ENCODE measurements around the gene SCAF11.

The SCAF11 gene

DNA sequence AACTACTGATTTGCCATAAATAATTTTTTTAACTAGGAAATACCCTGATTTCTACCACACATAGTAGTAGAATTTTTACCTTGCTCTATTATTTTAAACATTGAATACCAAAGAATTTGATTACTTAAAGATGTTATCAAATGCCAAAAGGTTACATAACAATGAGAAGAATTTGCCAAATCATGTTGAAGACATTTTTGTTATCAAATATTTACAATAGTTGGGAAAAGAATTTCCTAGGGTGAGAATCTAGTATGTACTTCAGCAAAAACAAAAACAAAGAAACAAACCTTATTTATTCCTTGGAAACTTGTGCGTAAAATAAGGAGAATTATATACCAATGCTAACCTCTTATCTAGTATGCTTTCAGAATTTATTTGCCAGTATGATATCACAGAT, 107.2 kb downstream of the SCAF11 start:
- Mint-ChIP-seq H3K27me3 (no peaks in the 10 kb centered on the region), H3K27ac (no peak overlapping the region), H3K4me3 (no peak overlapping the region), H3K4me1 (ENCODE audit: low read depth in 2 of 2) (peaks cover 22 to 41% of the 10 kb centered on the region in 2 donors), H3K9me3 (no peaks in the 10 kb centered on the region), H3K36me3 (ENCODE audit: insufficient read depth) (peaks cover 12% of the 10 kb centered on the region)
- ATAC-seq (replicated peaks) = no peak
- no peak for DNase-seq

GRCh38 chr12:45880533-45880932, 109.8 kb downstream of the SCAF11 start:
- DNase-seq (no peak), ATAC-seq (replicated peaks) (no peak)
- Mint-ChIP-seq H3K36me3 (ENCODE audit: insufficient read depth) (peaks cover 13% of the 10 kb centered on the region), H3K27ac (peak overlapping the region; percentile 91 to 97), H3K27me3 (no peaks in the 10 kb centered on the region), H3K9me3 (no peaks in the 10 kb centered on the region), H3K4me1 (ENCODE audit: low read depth in 2 of 2) (peaks cover 36 to 54% of the 10 kb centered on the region in 2 donors), H3K4me3 (peak overlapping the region in 1 of 2 donors; percentile 65)

- Mint-ChIP-seq H3K36me3 (ENCODE audit: insufficient read depth) (peaks cover 15% of the 10 kb centered on the region), H3K4me1 (ENCODE audit: low read depth in 2 of 2) (peaks cover 39 to 54% of the 10 kb centered on the region in 2 donors), H3K4me3 (peak overlapping the region; percentile 40 to 65), H3K27me3 (no peaks in the 10 kb centered on the region), H3K9me3 (no peaks in the 10 kb centered on the region), H3K27ac (peak overlapping the region; percentile 91 to 97)
- ATAC-seq (replicated peaks) (no peak), DNase-seq (no peak)
These were observed 110.9 kb downstream of the SCAF11 start for GRCh38 chr12:45879363-45879895.

GRCh38 chr12:45878630-45879255, 111.6 kb downstream of the SCAF11 start:
- Mint-ChIP-seq H3K4me3 (peak overlapping the region; percentile 40 to 65), H3K27ac (peak overlapping the region; percentile 91 to 97), H3K27me3 (no peaks in the 10 kb centered on the region), H3K4me1 (ENCODE audit: low read depth in 2 of 2) (peaks cover 39 to 54% of the 10 kb centered on the region in 2 donors), H3K36me3 (ENCODE audit: insufficient read depth) (peaks cover 16% of the 10 kb centered on the region), H3K9me3 (no peaks in the 10 kb centered on the region)
- DNase-seq = peak; percentile 8 to 37 (median 31)
- peak; percentile 83 for ATAC-seq (replicated peaks)

- Mint-ChIP-seq H3K36me3 (ENCODE audit: insufficient read depth) (peaks cover 20% of the 10 kb centered on the region), H3K4me1 (ENCODE audit: low read depth in 2 of 2) (peaks cover 39 to 60% of the 10 kb centered on the region in 2 donors), H3K4me3 (peak overlapping the region in 1 of 2 donors; percentile 13), H3K27me3 (no peaks in the 10 kb centered on the region), H3K27ac (peak overlapping the region; percentile 91 to 97), H3K9me3 (no peaks in the 10 kb centered on the region)
- ATAC-seq (replicated peaks) (no peak), DNase-seq (no peak)
These were observed 113.3 kb downstream of the SCAF11 start for GRCh38 chr12:45877069-45877468.

DNA sequence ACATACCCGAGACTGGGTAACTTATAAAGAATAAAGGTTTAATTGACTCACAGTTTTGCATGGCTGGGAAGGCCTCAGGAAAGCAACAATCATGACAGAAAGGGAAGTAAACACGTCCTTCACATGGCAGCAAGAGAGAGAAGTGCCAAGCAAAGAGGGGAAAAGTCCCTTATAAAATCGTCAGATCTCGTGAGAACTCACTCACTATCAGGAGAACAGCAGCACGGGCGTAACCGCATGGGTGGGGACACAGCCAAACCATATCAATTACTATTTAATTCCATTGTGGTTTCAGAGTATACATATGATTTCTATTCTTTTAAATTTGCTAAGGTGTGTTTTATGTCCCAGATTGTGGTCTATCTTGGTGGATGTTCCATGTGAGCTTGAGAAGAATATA, 117.9 kb downstream of the SCAF11 start:
- Mint-ChIP-seq H3K4me3 (no peak overlapping the region), H3K4me1 (ENCODE audit: low read depth in 2 of 2) (peaks cover 15 to 34% of the 10 kb centered on the region in 2 donors), H3K27me3 (no peaks in the 10 kb centered on the region), H3K36me3 (ENCODE audit: insufficient read depth) (peaks cover 19% of the 10 kb centered on the region), H3K9me3 (no peaks in the 10 kb centered on the region), H3K27ac (no peak overlapping the region)
- no peak for DNase-seq
- no peak for ATAC-seq (replicated peaks)
